Endothelial cell of umbilical vein (primary cell): Measurements from ENCODE around the gene FBXW9. TPM values are rescaled to one million over a fixed set of nuclear protein-coding genes. Genes with fewer than 3 reads are reported as not detected.
A peak's percentile ranks its signal among the peaks of the same experiment; 100 is the strongest.

Source experiments
- BruUV-seq: library from RNA; stranded (reverse); fragments of 400-500 nt; replicated peaks from 2 replicates; lab custom pipeline; 2021; lab: Mats Ljungman, UMichigan
- CTCF ChIA-PET: fragments of 300-600, 350-600 bp; sonication (Branson Sonifier 250); formaldehyde crosslinking; loops from one replicate; lab custom pipeline; 2021; ENCODE audit warnings: antibody characterized with exemption, inconsistent platforms; lab: Charles Lee
- POLR2A ChIA-PET: fragments of 300-600, 350-600 bp; sonication (Branson Sonifier 250); formaldehyde crosslinking; loops from one replicate; lab custom pipeline; 2021; ENCODE audit warnings: antibody characterized with exemption, inconsistent platforms; lab: Charles Lee
- DNase-seq: peaks from one replicate; pipeline ENCODE4 v3.0.0-alpha.2; 2011; ENCODE audit warnings: low read depth, low spot score
- FAIRE-seq: peaks from 2 replicates; lab custom pipeline; 2011; peaks lifted over from hg19 to GRCh38; lab: Jason Lieb, UNC
- H2AFZ ChIP-seq: 2 replicates; pipeline ENCODE4 v1.6.0; 2012; ENCODE audit warnings: low read depth, low read length, control low read depth, inconsistent platforms
- H3K27ac ChIP-seq: 2 replicates; pipeline ENCODE4 v1.5.1; 2011; ENCODE audit warnings: low read depth, mild to moderate bottlenecking, control low read depth, low read length, moderate library complexity; ENCODE audit not compliant: insufficient read depth
- H3K27me3 ChIP-seq, 2 experiments: 2 replicates each; pipeline versions ENCODE4 v1.6.0 to v1.6.1; 2011; ENCODE audit warnings: low read length in 2 of 2, mixed read lengths in 1 of 2; ENCODE audit not compliant: control insufficient read depth in 2 of 2, insufficient read depth in 2 of 2
- H3K36me3 ChIP-seq, 2 experiments: 2 replicates in 1 of 2; 3 replicates in 1 of 2; pipeline ENCODE4 v1.5.1; 2011; ENCODE audit warnings: low read length in 2 of 2, mild to moderate bottlenecking in 1 of 2, moderate library complexity in 1 of 2; ENCODE audit not compliant: control insufficient read depth in 2 of 2, insufficient read depth in 2 of 2; ENCODE audit errors: extremely low read depth in 1 of 2
- H3K4me1 ChIP-seq: 3 replicates; pipeline ENCODE4 v1.5.1; 2011; ENCODE audit warnings: mild to moderate bottlenecking, low read length; ENCODE audit not compliant: control insufficient read depth, insufficient read depth; ENCODE audit errors: extremely low read depth
- H3K4me2 ChIP-seq: 2 replicates; pipeline ENCODE4 v1.6.1; 2011; ENCODE audit warnings: low read length, control low read depth, mixed read lengths; ENCODE audit not compliant: insufficient read depth
- H3K4me3 ChIP-seq, 3 experiments: fragments of 200-600 bp in 1 of 3; sonication (generic), shearing (Covaris generic) in 1 of 3; replicated peaks in 1 of 3; 2 replicates each; pipeline ENCODE4 v1.5.1; 2011 to 2016; ENCODE audit warnings: control low read depth in 3 of 3, low read length in 3 of 3, mild to moderate bottlenecking in 2 of 3, inconsistent platforms in 1 of 3, low read depth in 1 of 3, moderate library complexity in 1 of 3; ENCODE audit not compliant: insufficient read depth in 1 of 3
- H3K79me2 ChIP-seq: 2 replicates; pipeline ENCODE4 v1.6.0; 2012; ENCODE audit warnings: low read length, inconsistent platforms; ENCODE audit not compliant: control insufficient read depth, insufficient read depth
- H3K9ac ChIP-seq: replicated peaks from 2 replicates; pipeline ENCODE3; 2011; ENCODE audit warnings: low read length, control low read depth; ENCODE audit not compliant: insufficient read depth; ENCODE audit errors: extremely low read depth
- H3K9me1 ChIP-seq: replicated peaks from 3 replicates; pipeline ENCODE4 v1.6.0; 2011; ENCODE audit warnings: mild to moderate bottlenecking, low read length; ENCODE audit not compliant: control insufficient read depth, insufficient read depth; ENCODE audit errors: extremely low read depth
- H3K9me3 ChIP-seq: replicated peaks from 2 replicates; pipeline ENCODE4 v1.5.1; 2012; ENCODE audit warnings: low read length, inconsistent platforms; ENCODE audit not compliant: control insufficient read depth, insufficient read depth
- H4K20me1 ChIP-seq: replicated peaks from 2 replicates; pipeline ENCODE3; 2011; ENCODE audit warnings: mild to moderate bottlenecking, low read length; ENCODE audit not compliant: control insufficient read depth, insufficient read depth; ENCODE audit errors: extremely low read depth
- EZH2 ChIP-seq: IDR thresholded peaks from 2 replicates; pipeline ENCODE4 v1.6.1; 2012; ENCODE audit warnings: borderline replicate concordance, low read depth, mild to moderate bottlenecking, moderate library complexity, low read length, inconsistent platforms; ENCODE audit not compliant: severe bottlenecking
- FOS ChIP-seq: IDR thresholded peaks from 2 replicates; pipeline ENCODE4 v1.6.1; 2011; ENCODE audit warnings: mild to moderate bottlenecking, low read length, moderate library complexity, borderline replicate concordance; ENCODE audit not compliant: insufficient read depth
- GATA2 ChIP-seq: IDR thresholded peaks from 2 replicates; pipeline ENCODE4 v1.7.0; 2011; ENCODE audit warnings: low read depth, mild to moderate bottlenecking, moderate library complexity, mixed read lengths, low read length; ENCODE audit not compliant: insufficient read length, insufficient read depth
- JUN ChIP-seq: IDR thresholded peaks from 2 replicates; pipeline ENCODE4 v1.6.1; 2011; ENCODE audit warnings: borderline replicate concordance, low read depth; ENCODE audit not compliant: insufficient read length, insufficient read depth
- MYC ChIP-seq: IDR thresholded peaks from one replicate; pipeline ENCODE4 v1.6.1; 2011; ENCODE audit warnings: mild to moderate bottlenecking, low read depth, low read length
- POLR2A ChIP-seq: IDR thresholded peaks from 2 replicates; pipeline ENCODE4 v1.6.1; 2012; ENCODE audit warnings: low read depth, mild to moderate bottlenecking, control low read depth, low read length
- POLR2AphosphoS5 ChIP-seq: IDR thresholded peaks from 2 replicates; pipeline ENCODE4 v1.6.1; 2012; ENCODE audit warnings: low read depth, mild to moderate bottlenecking, control low read depth, low read length, moderate library complexity; ENCODE audit not compliant: insufficient read depth
- dilution Hi-C: fragments of 300-500 bp; cut with MboI; formaldehyde crosslinking; loops from one replicate; pipeline ENCODE4 v1.15.0; 2019; ENCODE audit warnings: low sequenced_read_pairs; ENCODE audit not compliant: extremely low pct_ligation_motif_present
- intact Hi-C: fragments of 100-400 bp; cut with micrococcal nuclease; formaldehyde crosslinking; loops from one replicate; pipeline ENCODE4 v1.10.0; 2022
- polyA plus RNA-seq, 4 experiments: library from polyadenylated mRNA; depleted of rRNA in 3 of 4; stranded (reverse) in 3 of 4; unstranded in 1 of 4; fragments of >200 nt; gene quantifications; 2 replicates each; pipeline versions ENCODE4 v1.2.1 to v1.2.3, GENCODE V29; 2011 to 2012; ENCODE audit warnings: missing spikeins in 1 of 4
- total RNA-seq: library from RNA; stranded (reverse); gene quantifications from 2 replicates; pipeline ENCODE4 v1.2.3, GENCODE V29; 2021
- TF ChIP-seq, protein P1 (sequence below), 2 donors: IDR thresholded peaks; 1 replicate in 1 of 2; 2 replicates in 1 of 2; pipeline ENCODE4 v1.5.1; 2011; ENCODE audit warnings: low read length in 2 of 2, mild to moderate bottlenecking in 2 of 2, moderate library complexity in 2 of 2, control low read depth in 1 of 2, inconsistent platforms in 1 of 2, low read depth in 1 of 2; ENCODE audit not compliant: insufficient read depth in 1 of 2; ENCODE audit errors: extremely low read depth in 1 of 2
- TF ChIP-seq, protein P2 (sequence below): IDR thresholded peaks from 2 replicates; pipeline ENCODE4 v1.6.1; 2011; ENCODE audit not compliant: insufficient read depth, insufficient read length

Gene FBXW9
- total and polyA plus RNA-seq, 2 donors (not counting 3 experiments of a cell fraction or from before 2014, with no cell fraction given), result 12.4 to 19.3 TPM

DNA sequence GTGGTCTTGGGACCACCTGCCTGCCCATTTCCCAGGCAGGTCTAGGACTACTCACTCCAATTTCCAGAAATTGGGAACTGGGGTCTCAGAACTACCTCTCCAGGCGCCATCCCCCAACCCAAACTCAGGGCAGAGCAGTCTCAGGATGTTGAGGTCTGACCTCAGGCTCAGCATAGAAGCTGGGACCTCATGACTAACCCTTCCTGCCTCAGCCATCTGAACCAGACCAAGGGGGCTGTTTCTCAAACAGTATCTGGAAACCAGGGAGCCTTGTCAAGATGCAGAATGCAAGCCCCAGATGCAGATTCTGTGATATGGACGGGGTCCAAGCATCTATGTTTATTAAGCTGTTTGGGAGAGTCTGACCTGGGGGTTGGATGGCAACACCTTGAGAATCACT is 1.3 kb downstream of the FBXW9 start:
- intact Hi-C loops, result no loop called here
- H3K4me2 ChIP-seq, result peak overlapping the region; percentile 52
- ChIA-PET POLR2A (no interaction called here), CTCF (no interaction called here)
- no peaks in the 10 kb centered on the region for H4K20me1 ChIP-seq
- BruUV-seq, result no TSS peak
- no peak overlapping the region for H3K27ac ChIP-seq
- H3K79me2 ChIP-seq, result no peaks in the 10 kb centered on the region
- TF ChIP-seq POLR2AphosphoS5, result no peak
- peak; percentile 17 for TF ChIP-seq FOS
- peaks cover 15% of the 10 kb centered on the region for H3K4me1 ChIP-seq
- H3K27me3 ChIP-seq, result no peaks in the 10 kb centered on the region
- H3K4me3 ChIP-seq, result no peak overlapping the region
- no peak overlapping the region for H2AFZ ChIP-seq
- H3K36me3 ChIP-seq, result peaks cover 2 to 5% of the 10 kb centered on the region in 2 experiments
- H3K9me1 ChIP-seq, result no peaks in the 10 kb centered on the region
- dilution Hi-C loops, result no loop called here
- DNase-seq (no peak), FAIRE-seq (no peak)
- no peak overlapping the region for H3K9ac ChIP-seq
- H3K9me3 ChIP-seq, result no peaks in the 10 kb centered on the region

- Histone ChIP-seq H4K20me1 (no peaks in the 10 kb centered on the region), H3K9me3 (no peaks in the 10 kb centered on the region), H3K79me2 (no peaks in the 10 kb centered on the region), H3K36me3 (peaks cover 0 to 3% of the 10 kb centered on the region in 2 experiments), H3K27ac (no peak overlapping the region), H3K4me2 (no peak overlapping the region), H2AFZ (no peak overlapping the region), H3K9me1 (no peaks in the 10 kb centered on the region), H3K9ac (no peak overlapping the region), H3K4me3 (no peak overlapping the region), H3K4me1 (peaks cover 15% of the 10 kb centered on the region), H3K27me3 (no peaks in the 10 kb centered on the region)
- ChIA-PET POLR2A (no interaction called here), CTCF (interaction anchor here (0.6 kb wide), 1 partner anchor 63 kb away, joined by 3 read pairs; no protein-coding TSS in a partner anchor)
- dilution Hi-C loops (no loop called here), intact Hi-C loops (no loop called here)
- FAIRE-seq, result no peak
- no peak for TF ChIP-seq POLR2A
- TF ChIP-seq, protein P1, sequence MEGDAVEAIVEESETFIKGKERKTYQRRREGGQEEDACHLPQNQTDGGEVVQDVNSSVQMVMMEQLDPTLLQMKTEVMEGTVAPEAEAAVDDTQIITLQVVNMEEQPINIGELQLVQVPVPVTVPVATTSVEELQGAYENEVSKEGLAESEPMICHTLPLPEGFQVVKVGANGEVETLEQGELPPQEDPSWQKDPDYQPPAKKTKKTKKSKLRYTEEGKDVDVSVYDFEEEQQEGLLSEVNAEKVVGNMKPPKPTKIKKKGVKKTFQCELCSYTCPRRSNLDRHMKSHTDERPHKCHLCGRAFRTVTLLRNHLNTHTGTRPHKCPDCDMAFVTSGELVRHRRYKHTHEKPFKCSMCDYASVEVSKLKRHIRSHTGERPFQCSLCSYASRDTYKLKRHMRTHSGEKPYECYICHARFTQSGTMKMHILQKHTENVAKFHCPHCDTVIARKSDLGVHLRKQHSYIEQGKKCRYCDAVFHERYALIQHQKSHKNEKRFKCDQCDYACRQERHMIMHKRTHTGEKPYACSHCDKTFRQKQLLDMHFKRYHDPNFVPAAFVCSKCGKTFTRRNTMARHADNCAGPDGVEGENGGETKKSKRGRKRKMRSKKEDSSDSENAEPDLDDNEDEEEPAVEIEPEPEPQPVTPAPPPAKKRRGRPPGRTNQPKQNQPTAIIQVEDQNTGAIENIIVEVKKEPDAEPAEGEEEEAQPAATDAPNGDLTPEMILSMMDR (IDR thresholded peaks at IDR 0.05; ENCODE audit: extremely low read depth in 1 of 2, insufficient read depth in 1 of 2, low read depth in 1 of 2, low read length in 2 of 2), result no peak
- TF ChIP-seq EZH2, result no peak
- TF ChIP-seq GATA2, result no peak
- no peak for TF ChIP-seq FOS
- TF ChIP-seq JUN, result no peak
- TF ChIP-seq POLR2AphosphoS5, result no peak
- no peak for TF ChIP-seq MYC
- TF ChIP-seq, protein P2, sequence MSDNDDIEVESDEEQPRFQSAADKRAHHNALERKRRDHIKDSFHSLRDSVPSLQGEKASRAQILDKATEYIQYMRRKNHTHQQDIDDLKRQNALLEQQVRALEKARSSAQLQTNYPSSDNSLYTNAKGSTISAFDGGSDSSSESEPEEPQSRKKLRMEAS, result no peak
- no peak for DNase-seq
- no TSS peak for BruUV-seq
Observed at GRCh38 chr19:12694641-12695040, 1.8 kb downstream of the FBXW9 start.
